C4-2B (cell line): Measurements from ENCODE around the gene CLK4.

Experiments
- CTCF ChIP-seq: fragments of 450-650 bp; conservative IDR thresholded peaks from 2 replicates; pipeline ENCODE4 v1.5.1; 2017; ENCODE audit warnings: mild to moderate bottlenecking
- ZFX ChIP-seq: fragments of 450-650 bp; IDR thresholded peaks from 2 replicates; pipeline ENCODE4 v1.6.1; 2017

GRCh38 chr5:178589180-178590140, 37.4 kb downstream of the CLK4 start:
- TF ChIP-seq CTCF (no peak), ZFX (no peak)
